G401 (cell line): ENCODE results near the gene CLASP1. TPM values are rescaled to one million over a fixed set of nuclear protein-coding genes. Genes with fewer than 3 reads are reported as not detected.
"Not testable (repeated sequence)": the region's sequence is repeated elsewhere in the genome, so short reads cannot be mapped to it uniquely, and the experiment has no call there.

Experiments used
- DNase-seq: peaks from one replicate; pipeline ENCODE4 v3.0.0-alpha.2; 2015; ENCODE audit warnings: low spot score
- in situ Hi-C: cut with HindIII; loops from 2 replicates; pipeline ENCODE4 v1.10.0; 2016; ENCODE audit warnings: low sequenced_read_pairs, mixed read lengths
- total RNA-seq: library from RNA; depleted of rRNA; stranded (reverse); fragments of >200 nt; shearing (Covaris generic); gene quantifications from 2 replicates; pipeline ENCODE4 v1.2.3, GENCODE V29; 2014

CLASP1 gene
- total RNA-seq, 1 experiment from 2014 or later, result 22.0 TPM

DNA sequence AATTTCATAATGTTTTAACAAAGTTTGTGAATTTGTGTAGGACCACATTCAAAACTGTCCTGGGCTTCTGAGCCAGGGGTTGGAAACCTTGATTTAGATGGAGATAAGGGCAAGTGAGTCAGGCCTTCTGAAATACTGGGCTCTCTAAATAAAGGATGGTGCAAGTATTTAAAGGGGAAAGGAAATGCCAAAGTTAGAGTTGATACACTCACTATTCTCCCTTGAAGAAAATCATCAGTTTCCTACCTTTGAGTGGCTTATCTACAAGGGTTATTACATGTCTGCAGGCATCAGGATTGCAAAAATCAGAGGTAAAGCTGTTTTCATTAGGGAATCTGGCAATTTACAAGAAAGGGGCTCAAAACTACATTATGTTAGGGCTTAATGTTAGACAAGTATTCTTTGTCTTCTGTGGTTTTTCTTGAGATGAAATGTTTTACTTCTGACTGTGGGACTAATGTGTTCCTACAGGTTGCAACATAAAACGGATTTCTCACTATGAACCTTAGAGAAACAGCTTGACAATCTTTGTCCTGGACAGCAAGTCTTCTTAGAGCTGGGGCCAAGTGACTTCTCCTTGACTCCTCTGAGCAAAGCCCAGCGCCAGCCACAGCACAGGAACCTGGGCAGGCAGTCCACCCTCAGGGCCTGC is 87.5 kb downstream of the CLASP1 start:
- DNase-seq, result no peak
- in situ Hi-C loops, result no loop called here

DNA sequence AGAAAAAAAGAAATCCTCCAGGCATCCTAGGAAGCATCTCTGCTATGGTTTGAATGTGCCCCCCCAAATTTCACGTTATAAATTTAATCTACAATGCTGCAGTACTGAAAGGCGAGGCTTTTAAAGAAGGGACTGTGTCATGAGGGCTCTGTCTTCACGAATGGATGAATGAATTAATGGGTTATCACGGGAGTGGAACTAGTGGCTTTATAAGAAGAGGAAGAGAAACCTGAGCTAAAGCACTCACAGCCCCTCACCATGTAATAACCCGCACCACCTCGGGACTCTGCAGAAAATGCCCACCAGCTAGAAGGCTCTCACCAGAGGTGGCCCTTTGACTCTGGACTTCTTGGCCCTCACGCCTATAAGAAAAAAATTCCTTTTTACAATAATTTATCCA is 90.9 kb downstream of the CLASP1 start:
- no peak for DNase-seq
- in situ Hi-C loops, result no loop called here

DNA sequence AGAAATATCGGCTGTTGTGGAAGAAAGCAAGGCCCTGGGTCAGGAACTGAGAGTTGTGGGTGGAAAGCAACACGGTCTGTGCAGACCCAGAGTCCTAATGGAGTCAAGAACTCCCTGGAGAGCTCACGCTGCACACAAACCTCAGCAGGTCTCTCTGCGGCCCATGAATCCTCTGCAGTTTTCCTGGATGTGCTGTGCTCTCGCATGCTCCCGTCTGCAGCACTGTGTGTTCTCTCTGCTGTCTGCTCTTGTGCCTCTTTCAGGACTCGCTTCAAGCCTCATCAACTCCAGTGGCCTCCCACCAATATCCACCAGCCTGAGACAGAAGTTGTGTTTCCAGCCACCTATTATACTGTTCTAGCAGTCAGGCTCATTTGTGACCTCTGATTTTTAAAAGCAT is 94.3 kb downstream of the CLASP1 start:
- in situ Hi-C loops, result no loop called here
- peak; percentile 42 for DNase-seq

DNA sequence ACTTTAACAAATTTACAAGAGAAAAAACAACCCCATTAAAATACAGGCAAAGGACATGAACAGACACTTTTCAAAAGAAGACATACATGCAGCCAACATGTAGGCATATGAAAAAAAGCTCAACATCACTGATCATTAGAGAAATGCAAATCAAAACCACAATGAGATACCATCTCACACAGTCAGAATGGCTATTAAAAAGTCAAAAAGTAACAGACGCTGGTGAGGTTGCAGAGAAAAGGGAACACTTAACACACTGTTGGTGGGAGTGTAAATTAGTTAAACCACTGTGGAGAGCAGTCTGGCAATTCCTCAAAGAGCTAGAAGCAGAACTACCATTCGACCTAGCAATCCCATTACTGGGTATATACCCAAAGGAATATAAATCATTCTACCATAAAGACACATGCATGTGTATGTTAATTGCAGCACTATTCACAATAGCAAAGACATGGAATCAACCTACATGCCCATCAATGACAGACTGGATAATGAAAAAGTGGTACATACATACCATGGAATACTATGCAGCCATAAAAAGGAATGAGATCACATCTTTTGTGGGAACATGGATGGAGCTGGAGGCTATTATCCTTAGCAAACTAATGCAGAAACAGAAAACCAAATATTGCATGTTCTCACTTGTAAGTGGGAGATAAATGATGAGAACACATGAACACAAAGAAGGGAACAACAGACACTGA is 96.6 kb downstream of the CLASP1 start:
- in situ Hi-C loops, DNase-seq: not testable (repeated sequence)

DNA sequence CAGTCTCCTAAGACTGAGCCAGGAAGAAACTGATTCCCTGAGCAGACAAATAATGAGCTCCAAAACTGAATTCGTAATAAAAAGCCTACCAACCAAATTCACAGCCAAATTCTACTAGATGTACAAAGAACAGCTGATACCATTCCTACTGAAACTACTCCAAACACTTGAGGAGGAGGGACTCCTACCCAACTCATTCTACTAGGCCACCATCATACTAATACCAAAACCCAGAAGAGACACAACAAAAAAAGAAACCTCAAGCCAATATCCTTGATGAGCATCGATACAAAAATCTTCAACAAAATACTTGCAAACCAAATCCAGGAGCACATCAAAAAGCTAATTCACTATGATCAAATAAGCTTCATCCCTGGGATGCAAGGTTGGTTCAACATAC is 98.6 kb downstream of the CLASP1 start:
- no peak for DNase-seq
- in situ Hi-C loops, result no loop called here

DNA sequence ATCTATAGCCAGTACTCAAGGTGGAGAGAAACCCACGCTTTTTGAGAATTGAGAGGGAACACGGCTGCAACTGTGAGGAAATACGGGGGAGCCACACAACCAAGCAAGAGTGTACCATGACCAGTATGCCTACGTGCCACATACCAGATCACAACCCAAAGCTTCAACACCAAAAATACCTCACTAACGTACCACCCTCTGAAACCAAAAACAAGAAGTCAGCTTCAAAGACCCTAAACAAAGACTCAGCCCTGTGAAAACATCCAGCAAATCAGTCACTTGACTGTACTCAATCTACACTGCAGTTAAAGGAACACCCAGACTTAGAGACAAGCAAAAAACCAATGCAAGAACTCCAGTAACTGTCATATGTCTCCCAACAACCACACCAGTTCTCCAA is 101.6 kb downstream of the CLASP1 start:
- in situ Hi-C loops, result no loop called here
- DNase-seq, result no peak

DNA sequence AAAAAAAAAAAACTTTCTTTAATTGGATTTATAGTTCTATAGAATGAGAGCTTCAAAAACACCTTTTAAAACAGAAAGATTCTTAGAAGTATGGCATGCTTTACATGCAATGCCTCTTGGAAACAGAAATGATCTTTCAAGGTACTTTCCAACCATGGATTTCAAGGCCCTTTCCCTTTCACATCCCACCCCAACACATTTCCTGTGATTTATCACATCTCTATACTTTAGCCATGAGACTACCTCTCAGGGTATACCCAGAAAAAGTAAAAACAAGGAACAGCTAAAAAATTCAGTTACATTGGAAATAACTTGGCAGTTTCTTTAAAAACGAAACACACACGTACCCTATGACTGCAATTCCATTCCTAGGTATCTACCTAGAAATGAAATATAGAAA is 103.3 kb downstream of the CLASP1 start:
- in situ Hi-C loops, result no loop called here
- DNase-seq, result no peak

DNA sequence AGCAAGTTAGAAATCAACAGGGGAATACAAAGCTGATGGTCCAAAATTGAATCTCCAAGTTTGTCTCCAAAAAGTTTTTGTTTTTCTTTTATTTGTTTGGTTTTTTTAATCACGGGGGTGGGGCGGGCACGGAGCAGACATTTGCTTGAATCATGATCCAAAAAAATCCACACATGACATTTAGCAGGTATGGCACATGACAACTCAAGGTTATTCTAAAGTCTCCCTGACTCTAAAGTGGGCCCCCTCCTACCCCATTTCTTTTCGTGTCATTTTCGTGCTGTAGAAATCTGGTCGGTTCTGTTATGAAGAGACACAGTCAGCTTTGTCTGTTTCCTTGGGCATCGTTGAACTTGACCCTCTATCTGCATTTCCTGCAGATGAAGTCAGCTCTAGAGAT is 104.0 kb downstream of the CLASP1 start:
- DNase-seq, result no peak
- in situ Hi-C loops, result no loop called here

DNA sequence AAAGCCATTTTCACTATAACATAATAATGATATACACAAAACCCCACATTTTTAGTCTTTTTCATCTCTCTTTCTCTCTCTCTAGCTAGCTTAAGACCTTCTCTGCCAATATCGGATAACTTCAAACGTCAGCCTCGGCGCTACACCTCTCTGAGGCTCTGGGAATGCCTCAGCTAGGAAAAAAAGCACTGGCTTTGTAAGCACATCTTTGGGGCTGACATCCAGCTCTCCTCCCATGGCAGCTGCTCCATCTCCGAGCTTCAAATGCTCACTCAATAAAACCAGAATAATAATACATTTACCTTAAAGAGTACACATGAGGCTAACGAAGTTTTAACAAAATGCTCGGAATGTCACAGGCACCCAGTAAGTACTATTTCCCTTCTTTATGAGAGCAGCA is 107.8 kb downstream of the CLASP1 start:
- in situ Hi-C loops, result no loop called here
- peak; percentile 74 for DNase-seq

DNA sequence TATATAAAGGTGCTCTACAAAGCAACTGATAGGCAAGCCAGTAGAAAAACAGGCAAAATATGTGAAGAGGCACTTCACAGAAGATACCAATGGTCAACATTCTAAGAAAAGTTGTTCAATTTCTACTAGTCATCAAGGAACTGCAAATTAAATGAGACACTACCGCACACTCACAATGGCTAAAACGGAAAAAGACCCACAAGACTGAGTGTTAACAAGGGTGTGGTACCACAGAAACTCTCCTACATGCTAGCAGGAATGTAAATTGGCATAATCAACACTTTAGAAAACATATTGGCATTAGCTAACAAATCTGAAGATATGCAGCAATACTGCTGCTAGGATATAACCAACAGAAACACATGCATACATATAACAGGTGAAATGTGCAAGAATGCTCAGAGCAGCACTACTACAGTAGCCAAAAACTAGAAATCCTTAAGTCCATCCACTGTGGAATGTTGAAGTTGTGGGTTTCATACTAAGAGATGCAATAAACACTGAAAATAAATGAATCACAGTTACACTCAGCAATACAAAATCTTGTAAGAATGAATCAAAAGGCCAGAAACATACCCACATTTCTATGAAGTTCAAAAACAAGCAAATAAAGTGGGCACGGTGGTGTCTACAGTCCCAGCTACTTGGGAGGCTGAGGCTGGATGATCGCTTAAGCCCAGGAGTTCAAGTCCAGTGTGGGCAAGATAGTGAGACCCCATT is 109.4 kb downstream of the CLASP1 start:
- in situ Hi-C loops, result no loop called here
- DNase-seq, result no peak

DNA sequence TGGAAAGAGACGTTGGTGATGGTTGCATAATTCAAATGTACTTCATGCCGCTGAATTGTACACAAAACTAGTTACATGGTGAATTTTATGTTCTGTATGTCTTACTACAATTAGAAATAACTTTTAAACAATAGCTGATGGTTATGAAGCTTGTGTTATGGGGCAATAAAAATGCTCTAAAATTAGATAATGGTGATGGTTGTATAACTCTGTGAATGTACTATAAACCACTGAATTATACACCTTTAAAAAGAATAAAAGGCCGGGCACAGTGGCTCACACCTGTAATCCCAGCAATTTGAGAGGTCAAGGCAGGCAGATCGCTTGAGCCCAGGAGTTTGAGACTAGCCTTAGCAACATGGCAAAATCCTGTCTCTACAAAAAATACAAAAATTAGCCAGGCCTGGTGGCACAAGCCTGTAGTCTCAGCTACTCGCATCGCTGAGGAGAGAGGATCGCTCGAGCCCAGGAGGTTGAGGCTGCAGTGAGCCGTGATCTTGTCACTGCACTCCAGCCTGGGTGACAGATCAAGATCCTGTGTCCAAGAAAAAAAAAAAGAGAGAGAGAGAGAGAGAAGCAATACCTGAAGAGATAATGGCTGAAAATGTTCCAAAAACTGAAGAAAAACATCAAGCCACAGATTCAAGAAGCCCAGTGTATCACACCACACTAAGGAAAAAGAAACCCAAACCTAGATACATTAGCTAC is 112.3 kb downstream of the CLASP1 start:
- DNase-seq, result no peak
- in situ Hi-C loops, result no loop called here

DNA sequence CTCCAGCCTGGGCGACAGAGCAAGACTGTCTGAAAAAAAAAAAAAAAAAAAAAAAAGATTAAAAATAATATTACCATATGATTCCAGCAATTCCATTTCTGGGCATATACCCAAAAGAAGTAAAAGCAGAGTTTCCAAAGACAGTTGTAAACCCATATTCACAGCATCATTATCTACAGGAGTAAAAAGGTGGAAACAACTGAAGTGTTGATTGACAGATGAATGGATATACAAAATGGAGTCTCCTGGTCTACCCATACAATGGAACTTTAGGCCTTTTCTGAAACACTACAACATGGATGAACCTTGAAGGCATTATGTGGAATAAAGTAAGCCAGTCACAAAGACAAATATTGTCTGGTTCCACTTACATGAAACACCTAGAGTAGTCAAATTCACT is 112.9 kb downstream of the CLASP1 start:
- in situ Hi-C loops, result no loop called here
- no peak for DNase-seq

DNA sequence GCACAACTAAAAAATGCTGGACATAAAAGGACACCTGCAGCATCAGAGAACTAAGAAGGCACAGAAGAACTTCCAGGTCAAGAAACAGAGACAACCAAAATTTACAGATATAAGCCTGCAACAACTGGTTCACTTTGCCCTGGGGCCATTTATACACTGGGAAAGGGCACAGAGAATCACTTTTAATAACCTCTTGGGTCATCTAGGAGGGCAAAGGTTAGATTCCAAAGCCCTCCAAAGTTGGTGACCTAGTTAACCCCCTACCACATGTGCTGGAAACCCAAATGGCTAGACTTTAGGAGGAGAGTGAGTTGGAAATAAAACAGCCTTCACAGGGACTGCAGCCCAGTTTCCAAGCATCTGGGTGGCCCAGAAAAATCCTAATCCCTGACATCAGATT is 115.3 kb downstream of the CLASP1 start:
- DNase-seq, result no peak
- in situ Hi-C loops, result no loop called here

DNA sequence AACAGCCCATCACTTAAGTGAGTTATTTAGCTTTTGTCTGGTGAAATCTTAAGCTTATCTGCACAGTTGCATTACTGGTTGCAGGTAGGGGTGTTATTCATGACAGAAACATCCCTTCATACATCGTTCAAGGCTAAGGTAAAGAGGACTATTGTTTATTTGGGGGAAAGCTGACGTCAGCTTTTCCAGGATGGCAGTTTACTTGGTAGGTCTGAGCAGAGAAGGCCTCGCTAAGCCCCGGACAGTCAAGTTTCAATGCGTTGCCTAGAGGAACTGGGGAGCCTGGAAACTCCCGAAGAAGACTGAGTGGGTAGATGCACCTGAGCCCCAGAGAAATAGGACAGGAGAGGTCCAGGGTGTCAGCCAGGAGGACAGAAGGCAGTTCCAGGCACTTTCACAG is 116.4 kb downstream of the CLASP1 start:
- DNase-seq, result no peak
- in situ Hi-C loops, result no loop called here

DNA sequence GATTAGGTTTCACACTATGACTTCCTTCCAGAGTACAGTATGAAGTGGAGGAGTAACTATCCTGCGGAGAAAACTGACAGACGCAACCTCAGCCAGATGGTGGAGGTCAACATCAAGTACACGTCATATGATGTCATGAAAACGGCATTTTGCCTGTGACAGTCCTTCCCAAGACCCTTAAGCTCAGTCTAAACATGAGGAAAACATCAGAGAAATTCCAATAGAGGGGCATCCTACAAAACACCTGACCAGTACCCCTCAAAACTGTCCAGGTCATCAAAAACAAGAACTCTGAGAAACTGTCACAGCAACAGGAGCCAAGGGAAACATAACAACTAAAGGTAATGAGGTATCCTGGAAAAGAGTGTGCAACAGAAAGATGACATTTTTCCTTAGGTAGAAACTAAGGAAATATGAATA is 116.9 kb downstream of the CLASP1 start:
- in situ Hi-C loops, result no loop called here
- no peak for DNase-seq

DNA sequence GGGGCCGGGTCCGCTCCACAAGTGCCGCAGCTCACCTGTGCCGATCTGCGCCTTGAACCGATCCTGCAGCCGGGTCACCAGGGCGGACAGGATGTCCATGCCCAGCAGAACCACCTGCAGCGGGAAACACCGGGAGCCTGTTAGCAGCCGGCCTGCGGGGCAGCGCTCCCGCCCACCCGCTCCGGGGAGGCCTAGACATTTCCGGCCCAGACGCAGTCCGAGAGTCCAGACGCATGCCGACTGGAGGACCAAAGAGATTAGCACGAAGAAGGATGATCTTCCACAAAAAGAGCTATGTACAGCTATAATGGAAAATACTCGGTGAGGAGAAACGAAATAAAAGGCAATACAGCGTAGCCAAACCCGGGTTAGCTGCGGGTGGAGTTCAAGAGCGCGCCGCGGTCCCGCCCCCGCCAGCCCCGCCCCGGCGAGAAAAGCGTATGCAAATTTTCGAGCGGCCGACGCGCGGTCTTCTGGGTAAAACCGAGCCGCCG is 119.0 kb downstream of the CLASP1 start:
- in situ Hi-C loops, result no loop called here
- no peak for DNase-seq

DNA sequence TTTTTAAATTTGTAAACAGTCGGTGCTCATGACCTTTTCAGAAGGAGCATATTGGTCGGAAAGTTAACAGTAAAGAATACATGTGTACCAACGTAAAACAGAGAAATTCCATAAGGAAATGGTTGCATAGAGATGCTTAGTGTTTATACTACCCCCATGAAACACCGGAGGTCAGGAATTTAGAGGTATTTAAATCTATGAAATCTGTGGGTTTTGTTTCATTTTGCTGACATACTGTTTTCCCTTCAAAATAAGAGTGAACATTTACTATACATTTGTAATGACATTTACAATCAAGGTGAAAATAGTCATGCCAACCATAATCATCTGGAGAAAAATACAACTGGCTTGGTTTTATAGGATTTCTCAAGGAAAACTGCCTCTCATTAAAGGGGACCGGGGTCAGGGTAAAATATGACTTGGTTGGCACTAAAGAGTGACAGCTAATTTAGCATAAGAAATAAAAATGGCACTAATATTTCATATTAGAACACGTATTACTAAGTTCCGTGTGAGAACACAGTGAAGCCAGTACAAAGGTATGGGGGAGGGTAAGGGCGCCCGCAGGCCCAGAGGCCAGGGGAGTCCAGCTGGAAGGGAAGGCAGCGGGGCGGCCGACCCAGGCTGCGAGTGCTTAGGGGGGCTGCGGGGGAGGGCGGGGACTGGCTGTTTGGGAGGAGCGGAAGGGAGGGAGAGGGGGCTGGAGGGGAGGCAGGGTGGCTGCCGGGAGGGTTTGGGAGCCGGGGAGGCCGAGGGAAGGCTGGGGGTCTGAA is 119.6 kb downstream of the CLASP1 start:
- peak; percentile 57 for DNase-seq
- in situ Hi-C loops, result no loop called here

DNA sequence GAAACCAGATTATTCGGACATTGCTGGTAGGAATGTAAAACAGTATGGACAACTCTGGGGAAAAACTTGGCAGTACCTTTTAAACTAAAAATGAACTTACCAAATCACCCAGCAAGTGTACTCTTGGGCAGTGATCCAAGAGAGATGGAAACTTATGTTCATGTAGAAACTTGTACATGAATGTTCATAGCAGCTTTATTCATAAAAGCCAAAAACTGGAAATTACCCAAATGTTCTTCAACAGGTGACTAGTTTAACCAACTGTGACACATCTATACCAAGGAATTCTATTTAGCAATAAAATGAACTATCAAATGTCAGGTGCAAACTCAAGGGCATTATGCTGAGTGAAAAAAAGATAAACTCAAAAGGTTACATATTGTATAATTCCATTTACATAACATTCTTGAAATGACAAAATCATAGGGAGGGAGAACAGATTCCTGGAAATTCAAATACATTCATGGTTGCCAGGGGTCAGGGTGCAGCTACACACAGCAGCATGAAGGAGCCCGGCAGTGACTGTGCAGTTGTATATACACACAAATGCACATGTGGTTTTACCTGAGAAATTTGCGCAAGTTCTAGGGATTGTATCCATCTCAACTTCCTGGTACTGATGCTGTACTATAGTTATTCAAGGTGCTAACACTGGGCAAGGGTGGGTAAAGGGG is 122.1 kb downstream of the CLASP1 start:
- in situ Hi-C loops, result no loop called here
- no peak for DNase-seq
